Sigmoid colon (tissue), 7 donors: ENCODE measurements around the gene SLC27A1. TPM values are rescaled to one million over a fixed set of nuclear protein-coding genes. Genes with fewer than 3 reads are reported as not detected.
A peak's percentile ranks its signal among the peaks of the same experiment; 100 is the strongest.
"Not testable (repeated sequence)": the region's sequence is repeated elsewhere in the genome, so short reads cannot be mapped to it uniquely, and the experiment has no call there.

Experiments
- DNase-seq: peaks from one replicate; pipeline ENCODE4 v3.0.0-alpha.2; 2019
- H3K27ac ChIP-seq, 4 donors: fragments of 200-600 bp; sonication (generic); one replicate each; pipeline ENCODE4 v1.5.1; 2016 to 2019; ENCODE audit warnings: mild to moderate bottlenecking in 1 of 4
- H3K27me3 ChIP-seq, 3 donors: fragments of 200-600 bp; sonication (generic); one replicate each; pipeline ENCODE4 v1.5.1; 2019; ENCODE audit warnings: mild to moderate bottlenecking in 1 of 3
- H3K36me3 ChIP-seq, 4 donors: fragments of 200-600 bp; sonication (generic); one replicate each; pipeline ENCODE4 v1.5.1; 2016 to 2019
- H3K4me1 ChIP-seq, 4 donors: fragments of 200-600 bp; sonication (generic); one replicate each; pipeline ENCODE4 v1.5.1; 2017 to 2019
- H3K4me3 ChIP-seq, 4 donors: fragments of 200-600 bp; sonication (generic); one replicate each; pipeline ENCODE4 v1.5.1; 2017 to 2019; ENCODE audit warnings: mild to moderate bottlenecking in 2 of 4, moderate library complexity in 1 of 4
- H3K9me3 ChIP-seq, 4 donors: fragments of 200-600 bp in 3 of 4; sonication (generic) in 3 of 4; one replicate each; pipeline versions ENCODE4 v1.5.1 to v1.6.1; 2013 to 2019
- EP300 ChIP-seq, 4 donors: sonication (generic); formaldehyde crosslinking; IDR thresholded peaks; one replicate each; pipeline ENCODE4 v1.6.1; 2017; ENCODE audit warnings: antibody characterized with exemption in 4 of 4
- POLR2A ChIP-seq, 2 donors: fragments of 450-650 bp; IDR thresholded peaks; one replicate each; pipeline ENCODE4 v1.6.1; 2016; ENCODE audit warnings: antibody characterized with exemption in 2 of 2, mild to moderate bottlenecking in 2 of 2, moderate library complexity in 2 of 2
- POLR2AphosphoS5 ChIP-seq, 4 donors: sonication (generic); formaldehyde crosslinking; IDR thresholded peaks; one replicate each; pipeline ENCODE4 v1.6.1; 2017; ENCODE audit warnings: antibody characterized with exemption in 4 of 4
- WGBS, 2 donors: extraction: QIAGEN DNeasy Blood & Tissue Kit; methylation state at CpG; one replicate each; pipeline ENCODE4 v1.1.7; 2013; 5-methylcytosine and 5-hydroxymethylcytosine counted together
- intact Hi-C: fragments of 100-400 bp; cut with DNase I; formaldehyde crosslinking; loops from one replicate; pipeline ENCODE4 v1.15.1; 2023
- polyA plus RNA-seq, 3 donors: library from polyadenylated mRNA; stranded (reverse); fragments of 200-250 nt; gene quantifications; one replicate each; pipeline ENCODE4 v1.2.3, GENCODE V29; 2013
- total RNA-seq, 4 donors: library from RNA; depleted of rRNA; stranded (reverse); fragments of >200 nt; gene quantifications; one replicate each; pipeline ENCODE4 v1.1.0, GENCODE V29; 2016
- TF ChIP-seq, protein P1 (sequence below), 4 experiments: fragments of 450-650 bp in 3 of 4; fragments of 200-600 bp in 1 of 4; IDR thresholded peaks; one replicate each; pipeline ENCODE4 v1.5.1; 2016 to 2019; ENCODE audit warnings: antibody characterized with exemption in 4 of 4, mild to moderate bottlenecking in 3 of 4, moderate library complexity in 2 of 4
- donor health status: healthy with polysubstance abuse.
- donor health status: Bipolar disorder and iron deficiency.
- donor health status: healthy.

SLC27A1 gene
- total and polyA plus RNA-seq, 7 donors = 0.69 to 23.8 (median 13.2) TPM

DNA sequence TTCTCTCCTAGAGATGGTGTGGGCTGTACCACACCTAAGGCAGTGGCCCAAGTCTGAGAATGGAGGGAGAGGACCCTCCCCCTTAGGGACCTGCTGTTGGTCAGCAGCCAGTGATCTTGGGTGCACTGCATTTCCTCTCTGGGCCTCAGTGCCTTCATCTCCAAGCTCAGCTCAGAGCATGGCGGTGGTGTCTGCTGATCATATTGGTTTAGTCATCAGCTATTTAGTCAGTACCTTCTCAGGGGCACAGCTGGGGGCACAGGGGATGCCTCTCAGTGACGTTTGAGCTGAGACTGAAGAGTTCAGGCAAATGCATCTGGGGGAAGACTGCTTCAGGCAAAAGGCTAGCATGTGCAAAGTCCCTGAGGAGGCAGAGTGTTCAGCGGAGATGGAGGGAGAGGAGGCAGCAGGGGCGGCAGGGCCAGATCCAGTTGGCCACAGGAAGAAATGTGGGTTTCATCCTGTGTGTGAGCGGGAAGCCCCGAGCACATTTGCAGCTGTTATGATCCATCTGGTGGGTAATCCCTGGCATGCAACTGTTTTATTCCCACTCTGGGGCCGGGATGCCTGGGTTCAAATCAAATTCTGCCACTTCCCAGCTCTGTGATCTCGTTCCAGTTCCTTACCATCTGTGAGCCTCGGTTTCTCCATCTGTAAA, 25.4 kb downstream of the SLC27A1 start:
- H3K4me3 ChIP-seq = no peak overlapping the region
- TF ChIP-seq POLR2AphosphoS5 (IDR thresholded peaks at IDR 0.05) = no peak
- TF ChIP-seq EP300 (IDR thresholded peaks at IDR 0.05) = no peak
- no peak for TF ChIP-seq POLR2A (IDR thresholded peaks at IDR 0.05)
- TF ChIP-seq, protein P1, sequence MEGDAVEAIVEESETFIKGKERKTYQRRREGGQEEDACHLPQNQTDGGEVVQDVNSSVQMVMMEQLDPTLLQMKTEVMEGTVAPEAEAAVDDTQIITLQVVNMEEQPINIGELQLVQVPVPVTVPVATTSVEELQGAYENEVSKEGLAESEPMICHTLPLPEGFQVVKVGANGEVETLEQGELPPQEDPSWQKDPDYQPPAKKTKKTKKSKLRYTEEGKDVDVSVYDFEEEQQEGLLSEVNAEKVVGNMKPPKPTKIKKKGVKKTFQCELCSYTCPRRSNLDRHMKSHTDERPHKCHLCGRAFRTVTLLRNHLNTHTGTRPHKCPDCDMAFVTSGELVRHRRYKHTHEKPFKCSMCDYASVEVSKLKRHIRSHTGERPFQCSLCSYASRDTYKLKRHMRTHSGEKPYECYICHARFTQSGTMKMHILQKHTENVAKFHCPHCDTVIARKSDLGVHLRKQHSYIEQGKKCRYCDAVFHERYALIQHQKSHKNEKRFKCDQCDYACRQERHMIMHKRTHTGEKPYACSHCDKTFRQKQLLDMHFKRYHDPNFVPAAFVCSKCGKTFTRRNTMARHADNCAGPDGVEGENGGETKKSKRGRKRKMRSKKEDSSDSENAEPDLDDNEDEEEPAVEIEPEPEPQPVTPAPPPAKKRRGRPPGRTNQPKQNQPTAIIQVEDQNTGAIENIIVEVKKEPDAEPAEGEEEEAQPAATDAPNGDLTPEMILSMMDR (IDR thresholded peaks at IDR 0.05) = no peak
- H3K27ac ChIP-seq = no peak overlapping the region
- intact Hi-C loops = no loop called here
- no peak for DNase-seq
- peaks cover 0 to 11% (median 2%) of the 10 kb centered on the region in 4 donors for H3K4me1 ChIP-seq
- H3K9me3 ChIP-seq = no peaks in the 10 kb centered on the region
- peaks cover under 1 to 29% (median 5%) of the 10 kb centered on the region in 4 donors for H3K36me3 ChIP-seq
- H3K27me3 ChIP-seq = no peaks in the 10 kb centered on the region
- WGBS, 2 donors = 61 to 70% methylated on average over 9 of the region's 9 CpGs

DNA sequence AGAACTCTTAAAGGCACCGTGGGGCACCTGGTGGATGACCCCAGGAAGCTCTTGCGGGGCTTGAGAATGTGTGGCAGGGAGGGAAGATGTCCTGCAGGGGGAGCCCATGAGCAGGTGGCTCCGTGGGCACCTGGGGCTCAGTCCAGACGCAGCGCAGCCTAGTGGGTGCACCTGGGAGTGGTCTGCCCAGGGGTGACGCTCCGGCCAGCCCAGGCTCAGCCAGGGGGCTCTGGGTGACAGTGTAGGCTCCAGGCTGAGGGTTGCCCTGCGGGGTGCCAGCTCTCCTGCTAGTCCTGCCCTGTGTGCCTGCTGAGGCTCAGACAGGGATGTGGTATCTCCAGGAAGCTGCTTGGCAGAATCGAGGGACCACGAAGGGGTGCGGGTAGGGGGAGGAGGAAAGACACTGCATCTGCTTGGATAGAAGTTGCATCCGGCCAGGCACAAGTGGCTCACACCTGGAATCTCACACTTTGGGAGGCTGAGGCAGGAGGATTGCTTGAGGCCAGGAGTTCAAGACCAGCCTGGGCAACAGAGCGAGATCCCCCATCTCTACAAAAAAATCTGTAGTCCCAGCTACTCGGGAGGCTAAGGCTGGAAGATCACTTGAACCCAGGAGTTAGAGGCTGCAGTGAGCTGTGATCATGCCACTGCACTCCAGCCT, 26.1 kb downstream of the SLC27A1 start:
- Histone ChIP-seq H3K27me3 (no peaks in the 10 kb centered on the region), H3K36me3 (peaks cover 6 to 31% (median 7%) of the 10 kb centered on the region in 4 donors), H3K9me3 (no peaks in the 10 kb centered on the region), H3K27ac (no peak overlapping the region), H3K4me1 (peaks cover 0 to 11% (median 2%) of the 10 kb centered on the region in 4 donors), H3K4me3 (no peak overlapping the region)
- intact Hi-C loops = no loop called here
- TF ChIP-seq, protein P1 (IDR thresholded peaks at IDR 0.05) = peak; percentile 59 to 83 (median 74)
- TF ChIP-seq POLR2AphosphoS5 (IDR thresholded peaks at IDR 0.05) = no peak
- peak; percentile 81 for DNase-seq
- 20 to 28% methylated on average over 14 of the region's 14 CpGs for WGBS, 2 donors

DNA sequence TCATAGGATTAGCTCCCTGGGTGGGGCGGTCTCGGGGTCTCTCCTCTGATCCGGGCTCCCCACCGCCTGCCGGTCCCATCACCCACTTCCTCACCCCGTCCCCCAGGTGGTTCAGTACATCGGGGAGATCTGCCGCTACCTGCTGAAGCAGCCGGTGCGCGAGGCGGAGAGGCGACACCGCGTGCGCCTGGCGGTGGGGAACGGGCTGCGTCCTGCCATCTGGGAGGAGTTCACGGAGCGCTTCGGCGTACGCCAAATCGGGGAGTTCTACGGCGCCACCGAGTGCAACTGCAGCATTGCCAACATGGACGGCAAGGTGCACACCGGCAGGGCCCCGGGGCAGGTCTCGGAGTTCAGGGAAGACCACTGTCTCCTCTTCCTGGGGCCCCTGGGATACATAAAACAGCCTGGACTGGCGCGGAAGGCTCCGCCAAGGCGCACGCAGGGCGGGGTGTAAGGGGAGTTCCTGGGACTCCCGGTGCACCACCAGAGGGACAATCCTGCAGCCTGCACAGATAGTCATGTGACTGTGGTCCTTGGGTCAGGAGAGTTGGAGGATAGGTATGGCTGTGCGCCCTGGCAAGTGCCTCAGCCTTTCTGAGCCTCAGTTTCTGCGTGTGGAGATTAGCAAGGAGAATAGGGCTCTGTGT, 26.9 kb downstream of the SLC27A1 start:
- intact Hi-C loops = no loop called here
- H3K4me1 ChIP-seq = peaks cover 0 to 11% (median 2%) of the 10 kb centered on the region in 4 donors
- peaks cover 6 to 29% (median 7%) of the 10 kb centered on the region in 4 donors for H3K36me3 ChIP-seq
- H3K27me3 ChIP-seq = no peaks in the 10 kb centered on the region
- 46 to 73% methylated on average over 41 of the region's 41 CpGs for WGBS, 2 donors
- no peak for DNase-seq
- no peaks in the 10 kb centered on the region for H3K9me3 ChIP-seq
- no peak overlapping the region for H3K27ac ChIP-seq
- H3K4me3 ChIP-seq = no peak overlapping the region
- TF ChIP-seq POLR2A (IDR thresholded peaks at IDR 0.05) = no peak
- TF ChIP-seq POLR2AphosphoS5 (IDR thresholded peaks at IDR 0.05) = no peak
- TF ChIP-seq EP300 (IDR thresholded peaks at IDR 0.05) = no peak
- TF ChIP-seq, protein P1 (IDR thresholded peaks at IDR 0.05) = no peak

DNA sequence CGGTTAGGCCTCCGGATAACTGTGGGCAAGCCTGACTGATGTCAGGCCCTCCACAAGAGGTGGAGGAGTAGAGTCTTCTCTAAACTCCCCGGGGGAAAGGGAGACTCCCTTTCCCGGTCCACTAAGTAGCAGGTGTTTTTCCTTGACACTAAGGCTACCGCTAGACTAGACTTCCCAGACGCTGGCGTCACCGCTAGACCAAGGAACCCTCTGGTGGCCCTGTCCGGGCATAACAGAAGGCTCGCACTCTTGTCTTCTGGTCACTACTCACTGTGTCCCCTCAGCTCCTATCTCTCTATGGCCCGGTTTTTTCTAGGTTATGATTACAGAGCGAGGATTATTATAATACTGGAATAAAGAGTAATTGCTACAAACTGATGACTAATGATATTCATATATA, 28.7 kb downstream of the SLC27A1 start:
- H3K4me3 ChIP-seq, DNase-seq, H3K9me3 ChIP-seq, intact Hi-C loops, H3K27me3 ChIP-seq: not testable (repeated sequence)
- Histone ChIP-seq H3K27ac (peak overlapping the region in 1 of 4 donors; percentile 7), H3K4me1 (peaks cover 0 to 11% (median 2%) of the 10 kb centered on the region in 4 donors), H3K36me3 (peaks cover 6 to 36% (median 7%) of the 10 kb centered on the region in 4 donors)
- 81 to 84% methylated on average over 12 of the region's 12 CpGs for WGBS, 2 donors
